CD14-positive monocyte (primary cell): Measurements from ENCODE around the gene RHEB. TPM values are rescaled to one million over a fixed set of nuclear protein-coding genes. Genes with fewer than 3 reads are reported as not detected.

ENCODE experiments used
- DNase-seq, 3 donors: peaks; one replicate each; pipeline ENCODE4 v3.0.0-alpha.2; 2011 to 2022
- H2AFZ ChIP-seq: 2 replicates; pipeline ENCODE4 v1.6.0; 2012; ENCODE audit warnings: mild to moderate bottlenecking, low read depth, low read length, inconsistent platforms; ENCODE audit not compliant: insufficient read depth, poor library complexity, severe bottlenecking
- H3K27ac ChIP-seq, 2 donors: 1 replicate in 1 of 2; 2 replicates in 1 of 2; pipeline ENCODE4 v1.5.1; 2012 to 2013; ENCODE audit warnings: low read length in 2 of 2, control low read depth in 1 of 2, inconsistent platforms in 1 of 2, low read depth in 1 of 2, mild to moderate bottlenecking in 1 of 2
- H3K27me3 ChIP-seq, 2 donors: one replicate each; pipeline versions ENCODE4 v1.6.0 to v1.6.1; 2011 to 2013; ENCODE audit warnings: low read length in 2 of 2; ENCODE audit not compliant: control insufficient read depth in 2 of 2, insufficient read depth in 2 of 2
- H3K36me3 ChIP-seq, 2 donors: replicated peaks in 1 of 2; 1 replicate in 1 of 2; 2 replicates in 1 of 2; pipeline versions ENCODE4 v1.5.1 to v1.6.1; 2012 to 2013; ENCODE audit warnings: low read length in 2 of 2, control low read depth in 1 of 2, inconsistent platforms in 1 of 2, mild to moderate bottlenecking in 1 of 2; ENCODE audit not compliant: insufficient read depth in 2 of 2, control insufficient read depth in 1 of 2
- H3K4me1 ChIP-seq, 2 donors: 1 replicate in 1 of 2; 2 replicates in 1 of 2; pipeline versions ENCODE4 v1.5.1 to v1.6.1; 2012 to 2013; ENCODE audit warnings: low read length in 2 of 2, control low read depth in 1 of 2, inconsistent platforms in 1 of 2, mild to moderate bottlenecking in 1 of 2, moderate library complexity in 1 of 2; ENCODE audit not compliant: insufficient read depth in 2 of 2, control insufficient read depth in 1 of 2
- H3K4me2 ChIP-seq: replicated peaks from 2 replicates; pipeline ENCODE3; 2012; ENCODE audit warnings: low read length, moderate library complexity, mild to moderate bottlenecking; ENCODE audit not compliant: poor library complexity, severe bottlenecking; ENCODE audit errors: extremely low read depth
- H3K4me3 ChIP-seq, 3 experiments: fragments of 200-600 bp in 1 of 3; sonication (generic) in 1 of 3; replicated peaks in 1 of 3; 1 replicate in 2 of 3; 2 replicates in 1 of 3; pipeline ENCODE4 v1.5.1; 2011 to 2013; ENCODE audit warnings: low read length in 3 of 3, mild to moderate bottlenecking in 3 of 3, control low read depth in 2 of 3, low read depth in 2 of 3, inconsistent platforms in 1 of 3, moderate library complexity in 1 of 3
- H3K79me2 ChIP-seq: 2 replicates; pipeline ENCODE4 v1.6.0; 2012; ENCODE audit warnings: mild to moderate bottlenecking, control low read depth, inconsistent platforms, low read length, moderate library complexity; ENCODE audit not compliant: insufficient read depth
- H3K9ac ChIP-seq: 2 replicates; pipeline ENCODE4 v1.6.0; 2017; ENCODE audit warnings: low read length, mild to moderate bottlenecking; ENCODE audit not compliant: insufficient read depth, poor library complexity, severe bottlenecking
- H3K9me3 ChIP-seq, 2 donors: replicated peaks in 1 of 2; 1 replicate in 1 of 2; 2 replicates in 1 of 2; pipeline versions ENCODE4 v1.5.1 to v1.6.1; 2012 to 2013; ENCODE audit warnings: low read length in 2 of 2, control low read depth in 1 of 2; ENCODE audit not compliant: control insufficient read depth in 1 of 2, insufficient read depth in 1 of 2
- H4K20me1 ChIP-seq: 2 replicates; pipeline ENCODE4 v1.6.0; 2012; ENCODE audit warnings: mild to moderate bottlenecking, low read length, control low read depth, moderate library complexity; ENCODE audit not compliant: insufficient read depth
- H3K27ac Mint-ChIP-seq, 7 donors: one replicate each; pipeline ENCODE4 v1.8.0; 2020; ENCODE audit warnings: mild to moderate bottlenecking in 7 of 7, mixed read lengths in 7 of 7, moderate library complexity in 6 of 7, inconsistent platforms in 2 of 7
- H3K27me3 Mint-ChIP-seq, 3 donors: one replicate each; pipeline ENCODE4 v1.8.0; 2021 to 2022; ENCODE audit warnings: low read depth in 3 of 3, mild to moderate bottlenecking in 3 of 3, mixed read lengths in 3 of 3, moderate library complexity in 3 of 3, inconsistent platforms in 1 of 3
- H3K36me3 Mint-ChIP-seq, 2 donors: one replicate each; pipeline ENCODE4 v1.8.0; 2020; ENCODE audit warnings: mixed read lengths in 2 of 2, inconsistent platforms in 1 of 2, mild to moderate bottlenecking in 1 of 2
- H3K4me1 Mint-ChIP-seq: one replicate; pipeline ENCODE4 v1.8.0; 2020; ENCODE audit warnings: mild to moderate bottlenecking, mixed read lengths
- H3K4me3 Mint-ChIP-seq, 2 donors: one replicate each; pipeline ENCODE4 v1.8.0; 2020; ENCODE audit warnings: mild to moderate bottlenecking in 2 of 2, mixed read lengths in 2 of 2, moderate library complexity in 1 of 2
- H3K9me3 Mint-ChIP-seq, 7 donors: one replicate each; pipeline ENCODE4 v1.8.0; 2020 to 2022; ENCODE audit warnings: mixed read lengths in 7 of 7, mild to moderate bottlenecking in 6 of 7, moderate library complexity in 6 of 7, inconsistent platforms in 2 of 7
- CTCF ChIP-seq: fragments of 200-600 bp; IDR thresholded peaks from one replicate; pipeline ENCODE4 v1.8.0; 2022; ENCODE audit warnings: antibody characterized with exemption, mild to moderate bottlenecking
- WGBS: methylation state at CpG from one replicate; pipeline ENCODE4 v1.1.5; 2013; ENCODE audit warnings: missing lambda C conversion rate; ENCODE audit not compliant: insufficient coverage; 5-methylcytosine and 5-hydroxymethylcytosine counted together
- intact Hi-C, 2 donors: fragments of 100-400 bp; cut with micrococcal nuclease; formaldehyde crosslinking; loops; one replicate each; pipeline versions ENCODE4 v1.15.0 to v1.15.1; 2023
- polyA plus RNA-seq, 3 donors: library from polyadenylated mRNA; depleted of rRNA in 1 of 3; unstranded in 2 of 3; stranded (reverse) in 1 of 3; fragments of 300-500 nt in 2 of 3; fragments of >200 nt in 1 of 3; fragmentation: Illumina TruSeq in 2 of 3; gene quantifications; 1 replicate in 2 of 3; 2 replicates in 1 of 3; pipeline ENCODE4 v1.2.3, GENCODE V29; 2012 to 2021

RHEB gene
- polyA plus RNA-seq, 3 donors = 20.4 to 96.1 (median 95.8) TPM

- intact Hi-C loops = loop anchor here (10.0 kb wide), 2 partner anchors 237 to 293 kb away; partner anchors contain the start of gene ABCF2 (in 1 of the 2)
- Histone ChIP-seq H4K20me1 (peaks cover 61% of the 10 kb centered on the region), H3K79me2 (peaks cover 64% of the 10 kb centered on the region), H3K4me2 (peak overlapping the region; percentile 78), H3K4me1 (peaks cover 49 to 56% of the 10 kb centered on the region in 2 donors), H3K9ac (peak overlapping the region; percentile 92), H3K27me3 (no peaks in the 10 kb centered on the region), H2AFZ (no peak overlapping the region), H3K36me3 (no peaks in the 10 kb centered on the region), H3K4me3 (peak overlapping the region; percentile 68 to 86 (median 75)), H3K27ac (peak overlapping the region; percentile 74 to 88), H3K9me3 (no peaks in the 10 kb centered on the region)
- H3K4me1 Mint-ChIP-seq = peaks cover 58% of the 10 kb centered on the region
- peak overlapping the region in 6 of 7 donors; percentile 89 to 96 (median 92) for H3K27ac Mint-ChIP-seq
- H3K36me3 Mint-ChIP-seq = no peaks in the 10 kb centered on the region
- 90% methylated on average over 2 of the region's 7 CpGs for WGBS
- no peaks in the 10 kb centered on the region for H3K27me3 Mint-ChIP-seq
- peak overlapping the region; percentile 96 to 98 for H3K4me3 Mint-ChIP-seq
- no peak for TF ChIP-seq CTCF
- no peak for DNase-seq
- peaks cover 0 to 2% (median 0%) of the 10 kb centered on the region in 7 donors for H3K9me3 Mint-ChIP-seq
Observed at GRCh38 chr7:151517601-151518104, 2.0 kb downstream of the RHEB start.

GRCh38 chr7:151515276-151515565, 4.5 kb downstream of the RHEB start:
- Histone ChIP-seq H3K9me3 (no peaks in the 10 kb centered on the region), H3K4me3 (peak overlapping the region in 1 of 3 experiments; percentile 11), H2AFZ (no peak overlapping the region), H3K79me2 (peaks cover 88% of the 10 kb centered on the region), H3K36me3 (no peaks in the 10 kb centered on the region), H3K4me2 (peak overlapping the region; percentile 47), H3K4me1 (peaks cover 54 to 66% of the 10 kb centered on the region in 2 donors), H3K9ac (no peak overlapping the region), H4K20me1 (peaks cover 86% of the 10 kb centered on the region), H3K27me3 (no peaks in the 10 kb centered on the region), H3K27ac (peak overlapping the region in 1 of 2 donors; percentile 64)
- no peak for TF ChIP-seq CTCF
- Mint-ChIP-seq H3K9me3 (peaks cover 0 to 2% (median 0%) of the 10 kb centered on the region in 7 donors), H3K4me3 (peak overlapping the region; percentile 49 to 63), H3K27me3 (no peaks in the 10 kb centered on the region), H3K4me1 (peaks cover 71% of the 10 kb centered on the region), H3K27ac (peak overlapping the region; percentile 78 to 94 (median 81)), H3K36me3 (peaks cover 2 to 3% of the 10 kb centered on the region in 2 donors)
- intact Hi-C loops = loop anchor here (10.0 kb wide), 2 partner anchors 240 to 290 kb away; partner anchors contain the start of gene ABCF2 (in 1 of the 2)
- no peak for DNase-seq
